Pancreas (tissue), 10 donors: ENCODE data around the gene DOK3. TPM values are rescaled to one million over a fixed set of nuclear protein-coding genes. Genes with fewer than 3 reads are reported as not detected.

Source experiments
- ATAC-seq, 4 donors: fragments of 200-7000 bp; cut with Tn5 transposase; one replicate each; pipeline versions ENCODE4 v1.8.0 to v1.9.1; 2020; ENCODE audit warnings: mild to moderate bottlenecking in 4 of 4, moderate library complexity in 4 of 4
- DNase-seq, 6 donors: peaks; one replicate each; pipeline ENCODE4 v3.0.0-alpha.2; 2020
- FAIRE-seq: peaks from 2 replicates; lab custom pipeline; 2012; peaks lifted over from hg19 to GRCh38; lab: Jason Lieb, UNC
- H3K27ac ChIP-seq, 4 donors: fragments of 200-600 bp; sonication (generic); 1 replicate in 3 of 4; 2 replicates in 1 of 4; pipeline versions ENCODE4 v1.5.0 to v1.8.0; 2020
- H3K27me3 ChIP-seq, 4 donors: fragments of 200-600 bp; one replicate each; pipeline ENCODE4 v1.8.0; 2021
- H3K36me3 ChIP-seq, 3 donors: fragments of 200-600 bp; sonication (generic) in 1 of 3; one replicate each; pipeline versions ENCODE4 v1.5.0 to v1.8.0; 2020 to 2021
- H3K4me1 ChIP-seq, 3 donors: fragments of 200-600 bp; one replicate each; pipeline ENCODE4 v1.8.0; 2021
- H3K4me3 ChIP-seq, 4 donors: fragments of 200-600 bp; sonication (generic) in 2 of 4; one replicate each; pipeline versions ENCODE4 v1.5.0 to v1.8.0; 2020 to 2021
- H3K9me3 ChIP-seq, 4 donors: fragments of 200-600 bp; one replicate each; pipeline ENCODE4 v1.8.0; 2021
- CTCF ChIP-seq, 4 donors: fragments of 200-600 bp; sonication (generic) in 3 of 4; IDR thresholded peaks; one replicate each; pipeline versions ENCODE4 v1.5.0 to v1.8.0; 2021; ENCODE audit warnings: antibody characterized with exemption in 4 of 4
- WGBS, 2 donors: extraction: QIAGEN DNeasy Blood & Tissue Kit; methylation state at CpG; one replicate each; pipeline ENCODE4 v1.1.7; 2013; 5-methylcytosine and 5-hydroxymethylcytosine counted together
- intact Hi-C, 3 donors: fragments of 100-400 bp; cut with DNase I; formaldehyde crosslinking; loops; one replicate each; pipeline versions ENCODE4 v1.11.1 to v1.14.2; 2022
- polyA plus RNA-seq, 2 donors: library from polyadenylated mRNA; stranded (reverse); fragments of 200-250 nt; gene quantifications; one replicate each; pipeline ENCODE4 v1.2.3, GENCODE V29; 2013
- total RNA-seq, 6 donors: library from RNA; stranded (reverse); fragmentation: NEBNext Ultra II Directional in 4 of 6; extraction: Animal tissue kit (Norgen Biotek cat#: 25700) in 4 of 6; gene quantifications; one replicate each; pipeline versions ENCODE4 v1.2.1 to v1.2.4, GENCODE V29; 2021 to 2023
- donor health status: healthy with polysubstance abuse.
- donor health status: DM: no; HTN: no; CAD: no; lungs with moderate emphysema.
- donor health status: DM: no; HTN: no; CAD: no.
- donor health status: control.
- donor health status: control.
- donor health status: Bipolar disorder and iron deficiency.
- donor health status: DM: yes; HTN: yes; CAD: no.
- donor health status: DM: no; HTN: no; CAD: no.
- donor health status: DM: no; HTN: no; CAD: no.
- donor health status: DM: yes; HTN: yes; CAD: no.

DOK3 gene
- total and polyA plus RNA-seq, 8 donors = 0.98 to 11.4 (median 4.7) TPM

- DNase-seq (peak in 1 of 6 donors; percentile 41), ATAC-seq (no peak), FAIRE-seq (no peak)
- H3K9me3 ChIP-seq = no peaks in the 10 kb centered on the region
- no peaks in the 10 kb centered on the region for H3K36me3 ChIP-seq
- no peaks in the 10 kb centered on the region for H3K27me3 ChIP-seq
- no peak for TF ChIP-seq CTCF (IDR thresholded peaks at IDR 0.05)
- WGBS, 2 donors = 86 to 88% methylated on average over 8 of the region's 8 CpGs
- intact Hi-C loops = no loop called here
- no peak overlapping the region for H3K27ac ChIP-seq
- peaks cover 0 to 6% (median 3%) of the 10 kb centered on the region in 3 donors for H3K4me1 ChIP-seq
- H3K4me3 ChIP-seq = no peak overlapping the region
These were observed 39.7 kb downstream of the DOK3 start for GRCh38 chr5:177469750-177470525.

- TF ChIP-seq CTCF (IDR thresholded peaks at IDR 0.05) = no peak
These were observed 40.7 kb downstream of the DOK3 start for GRCh38 chr5:177468685-177469628.

GRCh38 chr5:177468329-177468684, 41.3 kb downstream of the DOK3 start:
- no peak overlapping the region for H3K4me3 ChIP-seq
- no peak overlapping the region for H3K27ac ChIP-seq
- TF ChIP-seq CTCF (IDR thresholded peaks at IDR 0.05) = no peak
- no peaks in the 10 kb centered on the region for H3K36me3 ChIP-seq
- no peaks in the 10 kb centered on the region for H3K9me3 ChIP-seq
- no peak for ATAC-seq
- H3K4me1 ChIP-seq = peaks cover 0 to 6% (median 3%) of the 10 kb centered on the region in 3 donors
- WGBS, 2 donors = 90 to 95% methylated on average over 2 of the region's 2 CpGs
- no peaks in the 10 kb centered on the region for H3K27me3 ChIP-seq
- DNase-seq = no peak
- FAIRE-seq = no peak
- intact Hi-C loops = no loop called here

More at GRCh38 chr5:177468685-177469628, 40.7 kb downstream of the DOK3 start:
- Histone ChIP-seq H3K27ac (no peak overlapping the region), H3K4me1 (peaks cover 0 to 6% (median 3%) of the 10 kb centered on the region in 3 donors), H3K9me3 (no peaks in the 10 kb centered on the region), H3K4me3 (no peak overlapping the region), H3K36me3 (no peaks in the 10 kb centered on the region), H3K27me3 (no peaks in the 10 kb centered on the region)
- ATAC-seq (no peak), FAIRE-seq (no peak), DNase-seq (peak in 1 of 6 donors; percentile 65)
- WGBS, 2 donors = 77 to 84% methylated on average over 24 to 25 of the region's 25 CpGs
- intact Hi-C loops = no loop called here

- no peak for FAIRE-seq
- peak in 2 of 6 donors; percentile 17 to 58 for DNase-seq
- no peak overlapping the region for H3K27ac ChIP-seq
- WGBS, 2 donors = 94 to 96% methylated on average over 31 of the region's 31 CpGs
- H3K4me1 ChIP-seq = peaks cover 0 to 4% (median 3%) of the 10 kb centered on the region in 3 donors
- intact Hi-C loops = no loop called here
- no peaks in the 10 kb centered on the region for H3K36me3 ChIP-seq
- H3K9me3 ChIP-seq = no peaks in the 10 kb centered on the region
- no peak overlapping the region for H3K4me3 ChIP-seq
- no peaks in the 10 kb centered on the region for H3K27me3 ChIP-seq
- no peak for ATAC-seq
- TF ChIP-seq CTCF (IDR thresholded peaks at IDR 0.05) = no peak
These were observed 42.2 kb downstream of the DOK3 start for GRCh38 chr5:177467436-177467835.
